ENCODE results near the gene HPDL.
A peak's percentile ranks its signal among the peaks of the same experiment; 100 is the strongest.

The HPDL gene

GRCh38 chr1:45353685-45354084, 27.0 kb downstream of the HPDL start:
- peaks cover 4% of the 10 kb centered on the region for H3F3A ChIP-seq (ENCODE audit: control insufficient read depth, insufficient read depth)
- H3K27ac ChIP-seq (ENCODE audit: low read depth, low read length): no peak overlapping the region
- peaks cover 30% of the 10 kb centered on the region for H3K4me1 ChIP-seq (ENCODE audit: control insufficient read depth, low read length)
- TF ChIP-seq EZH2phosphoT487 (IDR thresholded peaks at IDR 0.05; ENCODE audit: borderline replicate concordance, low read length): no peak
- TF ChIP-seq CTCF (IDR thresholded peaks at IDR 0.05; ENCODE audit: low read depth, low read length, poor library complexity, severe bottlenecking): no peak
- no peaks in the 10 kb centered on the region for H3K79me2 ChIP-seq (ENCODE audit: control insufficient read depth, low read length)
- H3K9me3 ChIP-seq (ENCODE audit: control insufficient read depth, insufficient read depth, low read length): no peaks in the 10 kb centered on the region
- H3K4me3 ChIP-seq (ENCODE audit: low read length): no peak overlapping the region
- no peaks in the 10 kb centered on the region for H4K20me1 ChIP-seq (ENCODE audit: control insufficient read depth, insufficient read depth, low read depth, low read length)
- H3K36me3 ChIP-seq (ENCODE audit: control insufficient read depth, low read length): no peaks in the 10 kb centered on the region
- no peaks in the 10 kb centered on the region for H3K9me2 ChIP-seq (replicated peaks; ENCODE audit: control insufficient read depth, low read length)
- no peak overlapping the region for H3K4me2 ChIP-seq (ENCODE audit: low read length)
- H3K27me3 ChIP-seq (ENCODE audit: control insufficient read depth, low read length): no peaks in the 10 kb centered on the region

GRCh38 chr1:45354838-45355237, 28.1 kb downstream of the HPDL start:
- Histone ChIP-seq H3K27ac (ENCODE audit: low read depth, low read length) (no peak overlapping the region), H3K4me3 (ENCODE audit: low read length) (no peak overlapping the region), H3K4me1 (ENCODE audit: control insufficient read depth, low read length) (peaks cover 34% of the 10 kb centered on the region), H3K79me2 (ENCODE audit: control insufficient read depth, low read length) (no peaks in the 10 kb centered on the region), H3F3A (ENCODE audit: control insufficient read depth, insufficient read depth) (peaks cover 7% of the 10 kb centered on the region), H3K36me3 (ENCODE audit: control insufficient read depth, low read length) (no peaks in the 10 kb centered on the region), H3K9me2 (replicated peaks; ENCODE audit: control insufficient read depth, low read length) (no peaks in the 10 kb centered on the region), H4K20me1 (ENCODE audit: control insufficient read depth, insufficient read depth, low read depth, low read length) (no peaks in the 10 kb centered on the region), H3K4me2 (ENCODE audit: low read length) (peak overlapping the region; percentile 68; the same call in 1 of the 2 replicates), H3K27me3 (ENCODE audit: control insufficient read depth, low read length) (no peaks in the 10 kb centered on the region), H3K9me3 (ENCODE audit: control insufficient read depth, insufficient read depth, low read length) (no peaks in the 10 kb centered on the region)
- TF ChIP-seq CTCF (IDR thresholded peaks at IDR 0.05; ENCODE audit: low read depth, low read length, poor library complexity, severe bottlenecking) (no peak), EZH2phosphoT487 (IDR thresholded peaks at IDR 0.05; ENCODE audit: borderline replicate concordance, low read length) (no peak)

DNA sequence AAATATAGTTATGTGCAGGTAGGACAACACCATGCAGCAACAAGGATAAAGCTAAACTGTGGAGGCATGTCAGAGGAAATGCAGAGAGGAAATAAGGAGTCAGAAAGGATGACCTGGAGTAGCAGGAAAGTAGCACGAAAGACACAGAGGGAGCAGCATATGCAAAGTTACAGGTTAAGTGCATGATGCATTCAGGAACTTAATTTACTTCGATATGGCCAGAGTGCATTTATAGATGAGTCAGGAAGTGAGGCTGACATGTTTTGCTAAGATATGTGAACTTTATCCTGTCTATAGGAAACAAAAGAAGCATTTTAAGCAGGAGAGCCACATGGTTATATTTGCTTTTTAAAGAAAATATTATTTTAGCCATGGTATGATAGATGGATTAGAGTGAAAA, 29.0 kb downstream of the HPDL start:
- no peak for TF ChIP-seq CTCF (IDR thresholded peaks at IDR 0.05; ENCODE audit: low read depth, low read length, poor library complexity, severe bottlenecking)
- no peak for TF ChIP-seq EZH2phosphoT487 (IDR thresholded peaks at IDR 0.05; ENCODE audit: borderline replicate concordance, low read length)
- Histone ChIP-seq H3K27ac (ENCODE audit: low read depth, low read length) (peak overlapping the region; percentile 65), H3K9me3 (ENCODE audit: control insufficient read depth, insufficient read depth, low read length) (no peaks in the 10 kb centered on the region), H3K4me1 (ENCODE audit: control insufficient read depth, low read length) (peaks cover 42% of the 10 kb centered on the region), H3K36me3 (ENCODE audit: control insufficient read depth, low read length) (no peaks in the 10 kb centered on the region), H3K4me2 (ENCODE audit: low read length) (peak overlapping the region; percentile 68), H3K9me2 (replicated peaks; ENCODE audit: control insufficient read depth, low read length) (no peaks in the 10 kb centered on the region), H3K4me3 (ENCODE audit: low read length) (peak overlapping the region; percentile 43), H4K20me1 (ENCODE audit: control insufficient read depth, insufficient read depth, low read depth, low read length) (no peaks in the 10 kb centered on the region), H3K79me2 (ENCODE audit: control insufficient read depth, low read length) (no peaks in the 10 kb centered on the region), H3K27me3 (ENCODE audit: control insufficient read depth, low read length) (no peaks in the 10 kb centered on the region), H3F3A (ENCODE audit: control insufficient read depth, insufficient read depth) (peaks cover 7% of the 10 kb centered on the region)

Measured in DOHH2 (cell line).